GM19023 (cell line): ENCODE measurements around the gene TMEM238L.
"Not testable (repeated sequence)": the region's sequence is repeated elsewhere in the genome, so short reads cannot be mapped to it uniquely, and the experiment has no call there.

Source experiments
- ATAC-seq: cut with Tn5 transposase; IDR thresholded peaks from one replicate; pipeline ENCODE4 v1.9.1; 2021; ENCODE audit warnings: mild to moderate bottlenecking, moderate library complexity; ENCODE audit not compliant: unreplicated experiment

The TMEM238L gene, protein sequence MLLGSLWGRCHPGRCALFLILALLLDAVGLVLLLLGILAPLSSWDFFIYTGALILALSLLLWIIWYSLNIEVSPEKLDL

GRCh38 chr17:10803830-10804475, at the start of gene TMEM238L:
TMEM238L (minus strand) TSS chr17:10804099; CDS start chr17:10803963, 136 bp downstream.
- no peak for ATAC-seq

DNA sequence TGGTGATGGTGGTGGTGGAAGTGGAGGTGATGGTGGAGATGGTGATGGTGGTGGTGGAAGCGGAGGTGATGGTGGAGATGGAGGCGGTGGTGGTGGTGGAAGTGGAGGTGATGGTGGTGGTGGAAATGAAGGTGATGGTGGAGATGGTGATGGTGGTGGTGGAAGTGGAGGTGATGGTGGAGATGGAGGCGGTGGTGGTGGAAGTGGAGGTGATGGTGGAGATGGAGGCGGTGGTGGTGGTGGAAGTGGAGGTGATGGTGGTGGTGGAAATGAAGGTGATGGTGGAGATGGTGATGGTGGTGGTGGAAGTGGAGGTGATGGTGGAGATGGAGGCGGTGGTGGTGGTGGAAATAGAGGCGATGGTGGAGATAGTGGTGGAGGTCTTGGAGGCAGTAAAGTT, 42.7 kb upstream of the TMEM238L start:
- ATAC-seq = not testable (repeated sequence)

GRCh38 chr17:10845388-10845751, 41.5 kb upstream of the TMEM238L start:
- ATAC-seq = no peak

DNA sequence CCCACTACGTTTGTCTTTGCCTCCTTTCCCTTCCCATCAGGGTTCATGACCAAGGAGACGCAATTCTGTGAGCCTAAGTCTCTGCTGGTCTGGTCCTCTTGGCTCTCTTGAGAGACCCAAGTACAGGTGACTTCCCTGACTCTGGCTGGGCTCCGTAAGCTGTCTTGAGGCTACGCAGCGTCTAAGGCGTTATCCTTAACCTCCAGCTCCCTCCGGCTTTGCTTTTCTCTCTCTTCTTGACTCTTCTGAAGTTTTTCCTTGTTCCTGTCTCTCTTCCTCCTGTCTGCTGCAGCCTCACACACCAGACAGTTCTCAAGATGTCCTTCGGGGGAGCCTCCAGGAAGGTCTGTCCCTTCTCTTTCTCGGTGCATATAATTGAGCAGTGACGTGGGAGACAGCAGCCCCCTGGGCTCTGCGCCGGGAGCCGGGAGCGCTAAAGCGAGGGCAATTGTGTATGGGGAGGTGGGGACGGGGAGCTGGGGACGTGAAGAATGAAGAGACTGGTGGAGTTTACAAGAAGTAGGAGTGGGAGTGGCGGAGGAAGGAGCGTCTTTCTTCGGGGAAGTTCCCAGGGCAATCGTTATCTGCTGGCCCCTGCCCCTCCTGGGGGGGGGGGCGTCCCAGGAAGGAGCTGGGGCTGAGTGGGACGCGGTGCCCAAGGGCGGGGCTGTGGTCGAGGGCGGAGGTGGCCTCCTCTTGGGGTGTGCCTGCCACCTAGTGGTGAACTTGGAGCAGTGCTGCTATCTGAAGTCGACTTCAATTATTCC, 40.9 kb upstream of the TMEM238L start:
- peak; percentile 85 for ATAC-seq

GRCh38 chr17:10843811-10844210, 39.9 kb upstream of the TMEM238L start:
- no peak for ATAC-seq

DNA sequence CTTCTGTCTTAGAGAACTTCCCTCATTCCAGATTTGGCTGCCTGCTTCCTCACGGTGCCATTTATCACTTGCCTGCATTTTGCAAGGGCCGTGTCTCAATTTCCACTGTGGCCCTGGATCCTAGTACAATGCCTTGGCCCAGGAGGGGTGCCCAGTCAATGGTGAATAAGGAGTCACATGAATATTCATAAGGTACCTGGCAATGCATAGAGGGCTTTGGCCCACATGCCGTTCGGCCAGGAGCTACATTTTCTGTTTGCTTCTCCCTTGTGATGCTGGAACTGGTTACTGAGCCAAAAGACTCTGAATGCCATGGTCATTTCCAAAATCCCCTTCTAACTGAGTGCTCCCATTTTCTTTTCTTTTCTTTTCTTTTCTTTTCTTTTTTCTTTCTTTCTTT, 38.8 kb upstream of the TMEM238L start:
- ATAC-seq = no peak

GRCh38 chr17:10838682-10839081, 34.8 kb upstream of the TMEM238L start:
- ATAC-seq = no peak

GRCh38 chr17:10837921-10838320, 34.0 kb upstream of the TMEM238L start, which contains the start of gene PIRT:
PIRT (minus strand) TSS chr17:10838087; CDS start chr17:10825645, 12,442 bp downstream.
- ATAC-seq = no peak

DNA sequence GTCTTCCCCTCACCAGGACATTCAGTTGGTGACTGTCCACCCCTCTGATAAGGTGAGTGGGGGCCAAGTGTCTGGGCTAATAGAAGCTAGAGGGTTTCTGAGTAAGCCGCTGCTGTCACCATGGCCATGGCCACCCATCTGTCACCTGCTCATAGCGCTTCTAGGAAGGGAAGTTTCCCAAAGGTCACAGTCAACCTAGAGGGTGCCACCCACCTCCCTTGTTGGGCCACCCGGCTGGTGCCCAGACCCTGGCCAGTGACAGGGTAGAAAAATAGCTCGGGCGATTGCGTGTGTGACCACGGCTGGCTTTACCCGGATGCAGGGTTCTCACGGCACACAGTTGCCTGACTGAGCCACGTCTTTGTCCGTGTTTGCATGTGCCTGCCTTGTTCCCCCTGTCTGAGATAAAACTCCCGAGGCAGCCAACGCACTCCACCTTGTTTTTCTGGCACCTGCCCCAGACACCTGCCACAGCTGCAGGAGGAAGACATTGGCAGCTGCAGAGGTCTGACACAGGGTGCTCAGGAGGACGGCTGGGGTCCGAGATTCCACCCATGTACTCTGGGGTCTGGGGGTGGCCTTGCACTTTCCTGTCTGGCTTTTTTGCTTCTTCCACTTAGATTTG, 33.2 kb upstream of the TMEM238L start:
- no peak for ATAC-seq

GRCh38 chr17:10836145-10836544, 32.2 kb upstream of the TMEM238L start:
- no peak for ATAC-seq

- ATAC-seq = no peak
Measured at GRCh38 chr17:10831696-10832095, 27.8 kb upstream of the TMEM238L start.

GRCh38 chr17:10827898-10828552, 24.1 kb upstream of the TMEM238L start:
- ATAC-seq = no peak

- ATAC-seq = no peak
Measured at GRCh38 chr17:10824874-10825273, 21.0 kb upstream of the TMEM238L start.

GRCh38 chr17:10821770-10822169, 17.9 kb upstream of the TMEM238L start:
- ATAC-seq = no peak

DNA sequence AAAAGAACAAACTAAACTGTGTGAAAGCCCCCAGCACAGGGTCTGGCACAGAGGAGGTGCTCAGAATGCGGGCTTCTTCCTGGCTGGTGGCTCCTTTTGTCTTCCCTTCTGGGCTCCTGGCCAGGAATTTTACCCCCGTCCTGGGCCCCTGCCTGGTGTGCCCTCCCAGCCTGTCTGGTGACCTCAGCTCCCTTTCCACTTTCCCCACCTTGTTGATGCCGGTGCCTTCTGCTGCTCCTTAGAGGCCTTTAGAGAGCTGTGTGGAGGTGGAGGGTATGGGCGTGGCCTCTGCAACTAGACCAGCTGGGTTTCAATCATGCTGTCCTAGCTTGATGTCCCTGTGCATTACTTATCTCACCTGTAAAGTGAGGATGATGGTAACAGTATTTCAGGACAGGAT, 17.2 kb upstream of the TMEM238L start:
- ATAC-seq = no peak

DNA sequence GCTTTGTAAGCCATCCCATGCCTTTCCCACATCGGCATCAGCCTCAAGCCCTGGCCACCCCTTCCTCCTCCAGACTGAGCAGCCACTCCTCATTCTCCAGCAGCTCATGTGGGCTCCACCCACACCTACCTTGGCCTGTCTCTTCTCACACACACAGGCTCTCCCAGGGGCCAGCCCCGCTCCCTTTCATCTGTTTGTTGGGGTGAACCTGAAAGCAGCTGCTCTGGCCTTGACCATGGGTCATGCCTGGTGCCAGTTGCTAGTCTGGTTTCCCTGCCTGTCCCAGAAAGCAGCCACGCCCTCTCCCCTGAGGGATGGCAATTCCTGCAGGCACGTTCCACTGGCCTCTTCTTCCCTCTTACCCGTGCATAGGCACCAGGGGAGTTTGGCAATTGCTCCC, 11.4 kb upstream of the TMEM238L start:
- no peak for ATAC-seq

GRCh38 chr17:10814075-10814474, 10.2 kb upstream of the TMEM238L start:
- no peak for ATAC-seq

DNA sequence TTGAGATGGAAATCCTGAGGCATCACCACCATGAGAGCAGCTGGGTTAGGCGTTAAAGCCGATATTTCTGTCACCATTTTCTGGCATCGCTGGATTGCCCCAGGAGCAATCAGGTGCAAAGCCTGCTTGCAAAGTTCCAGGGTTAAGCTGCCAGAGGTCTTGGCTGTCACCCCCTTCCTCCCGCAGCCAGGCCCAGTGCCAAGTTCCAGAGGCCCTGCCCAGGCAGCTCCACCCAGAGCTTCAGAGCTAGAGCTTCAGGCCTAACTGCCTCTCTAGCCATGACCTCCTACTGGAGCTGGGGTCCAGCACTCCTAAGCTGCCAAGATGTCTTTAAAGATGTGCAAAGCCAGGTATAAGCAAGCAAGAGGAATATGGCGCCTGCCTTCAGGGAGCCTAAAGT, 8.8 kb upstream of the TMEM238L start:
- ATAC-seq = no peak

DNA sequence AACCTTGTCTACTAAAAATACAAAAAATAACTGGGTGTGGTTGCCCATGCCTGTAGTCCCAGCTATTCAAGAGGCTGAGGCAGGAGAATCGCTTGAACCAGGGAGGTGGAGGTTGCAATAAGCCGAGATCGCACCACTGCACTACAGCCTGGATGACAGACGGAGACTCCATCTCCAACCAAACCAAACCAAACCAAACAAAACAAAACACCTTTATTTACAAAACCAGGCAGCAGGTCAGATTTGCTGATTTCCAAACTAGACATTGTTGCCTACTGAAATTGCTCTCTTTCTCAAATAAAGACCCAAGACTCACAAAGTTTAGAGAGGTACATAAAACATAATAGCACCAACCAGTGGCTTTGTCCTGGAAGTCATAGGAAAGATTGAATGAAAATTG, 5.7 kb upstream of the TMEM238L start:
- ATAC-seq = no peak

DNA sequence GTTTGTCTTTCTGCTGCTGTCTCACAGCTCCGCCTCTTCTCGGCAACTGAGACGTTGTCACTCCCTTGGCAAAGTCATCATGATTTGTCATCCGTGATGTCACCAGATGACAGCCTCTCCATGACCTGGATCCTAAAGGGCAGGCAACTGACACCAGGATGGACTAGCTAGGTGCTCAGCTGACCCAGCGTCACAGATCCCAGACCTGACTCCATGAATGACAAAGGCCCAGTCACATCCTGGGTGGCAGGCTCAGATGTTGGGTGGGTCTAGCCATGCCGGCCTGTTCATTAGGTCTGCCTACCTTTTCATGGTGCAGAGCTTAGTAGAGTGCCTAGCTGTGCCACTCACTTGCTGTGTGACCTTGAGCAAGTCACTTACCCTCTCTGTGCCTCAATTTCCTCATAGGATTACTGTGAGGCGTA, 3.8 kb upstream of the TMEM238L start:
- no peak for ATAC-seq

DNA sequence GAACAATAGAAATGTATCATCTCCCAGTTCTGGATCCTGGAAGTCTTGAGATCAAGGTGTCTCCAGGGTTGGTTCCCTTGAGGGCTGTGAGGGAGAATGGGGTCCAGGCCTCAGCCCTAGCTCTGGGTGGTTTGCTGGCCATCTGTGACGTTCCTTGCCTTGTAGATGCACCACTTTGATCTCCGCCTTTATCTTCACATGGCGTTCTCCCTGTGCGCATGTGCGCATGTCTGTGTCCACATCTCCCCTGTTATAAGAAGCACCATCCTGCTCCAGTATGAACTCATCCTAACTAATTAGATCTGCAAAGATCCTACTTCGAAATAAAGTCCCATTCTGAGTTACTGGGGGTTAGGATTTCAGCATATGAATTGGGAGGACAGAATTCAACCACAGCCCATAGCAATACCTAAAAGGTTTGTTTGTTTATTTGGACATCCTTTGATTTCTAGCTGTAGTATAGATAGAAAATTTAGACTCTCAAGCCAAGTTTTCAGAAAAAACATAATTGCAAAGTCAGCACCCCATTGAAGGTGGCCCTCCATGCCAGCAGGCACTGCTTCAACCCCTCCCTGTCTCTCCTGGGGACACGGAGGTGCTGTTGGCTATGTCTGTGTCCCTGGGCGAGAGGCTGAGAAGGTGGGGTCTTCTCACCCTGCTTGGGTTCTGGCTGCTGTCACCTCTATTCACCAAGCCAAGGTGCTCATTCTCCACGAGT, 2.8 kb upstream of the TMEM238L start:
- no peak for ATAC-seq
